ENCODE results near the gene SMAP1.

DNA sequence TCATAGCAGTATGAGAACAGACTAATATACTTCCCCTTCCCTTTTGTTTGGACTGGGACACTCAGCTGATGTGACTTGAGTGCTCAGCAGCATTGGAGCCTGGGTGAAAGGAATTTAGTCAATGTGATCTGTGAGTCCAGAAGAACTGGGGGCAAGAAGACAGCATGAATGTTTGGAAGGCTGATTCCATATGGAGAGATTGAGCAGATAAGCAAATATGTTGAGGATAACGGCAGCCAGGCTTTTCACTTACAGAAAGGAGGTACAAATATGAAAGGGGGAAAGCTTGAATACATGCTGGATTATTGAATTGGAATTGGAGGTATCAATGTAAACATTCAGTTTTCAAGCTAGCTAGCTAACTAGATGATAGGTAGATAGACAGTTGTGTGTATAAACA lies 37.8 kb upstream of the SMAP1 start:
- TF ChIP-seq GABPA (tag; conservative IDR thresholded peaks at IDR 0.05; ENCODE audit: low read depth) (no peak), CTCF (IDR thresholded peaks at IDR 0.05 in 2 of 3, conservative IDR thresholded peaks at IDR 0.05 in 1 of 3; ENCODE audit: insufficient read depth in 2 of 3, low read depth in 1 of 3, low read length in 3 of 3) (no peak), ZFP36 (IDR thresholded peaks at IDR 0.05; ENCODE audit: low read depth, low read length, partially characterized antibody) (no peak), ZNF197 (CRISPR knock-in tag; IDR thresholded peaks at IDR 0.05; ENCODE audit: low read depth) (no peak), ZNF133 (CRISPR knock-in tag; IDR thresholded peaks at IDR 0.05) (no peak), SREBF2 (CRISPR knock-in tag; IDR thresholded peaks at IDR 0.05) (no peak), CHD2 (IDR thresholded peaks at IDR 0.05; ENCODE audit: low read depth, low read length) (no peak), NBN (IDR thresholded peaks at IDR 0.05; ENCODE audit: low read depth) (no peak), CEBPB (tag; IDR thresholded peaks at IDR 0.05) (no peak), SAP30 (IDR thresholded peaks at IDR 0.05; ENCODE audit: borderline replicate concordance, insufficient read depth, low read depth, low read length, poor library complexity, severe bottlenecking) (no peak), GTF2A2 (tag; IDR thresholded peaks at IDR 0.05) (no peak), CBFB (CRISPR knock-in tag; IDR thresholded peaks at IDR 0.05) (no peak), RAD51 (IDR thresholded peaks at IDR 0.05; ENCODE audit: borderline replicate concordance, low read depth) (no peak)
- TF ChIP-seq, protein P1, sequence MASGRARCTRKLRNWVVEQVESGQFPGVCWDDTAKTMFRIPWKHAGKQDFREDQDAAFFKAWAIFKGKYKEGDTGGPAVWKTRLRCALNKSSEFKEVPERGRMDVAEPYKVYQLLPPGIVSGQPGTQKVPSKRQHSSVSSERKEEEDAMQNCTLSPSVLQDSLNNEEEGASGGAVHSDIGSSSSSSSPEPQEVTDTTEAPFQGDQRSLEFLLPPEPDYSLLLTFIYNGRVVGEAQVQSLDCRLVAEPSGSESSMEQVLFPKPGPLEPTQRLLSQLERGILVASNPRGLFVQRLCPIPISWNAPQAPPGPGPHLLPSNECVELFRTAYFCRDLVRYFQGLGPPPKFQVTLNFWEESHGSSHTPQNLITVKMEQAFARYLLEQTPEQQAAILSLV (tag; IDR thresholded peaks at IDR 0.05) = no peak

All from K562 (cell line).